NCI-H82 treated with DMSO at 0.1 percent for 48 hours (cell line): ENCODE measurements around the gene S1PR3.
"Not testable (repeated sequence)": the region's sequence is repeated elsewhere in the genome, so short reads cannot be mapped to it uniquely, and the experiment has no call there.

Experiments used
- DNase-seq: peaks from one replicate; lab custom pipeline; 2025; ENCODE audit not compliant: unreplicated experiment; lab: John Stamatoyannopoulos, UW

Gene S1PR3

DNA sequence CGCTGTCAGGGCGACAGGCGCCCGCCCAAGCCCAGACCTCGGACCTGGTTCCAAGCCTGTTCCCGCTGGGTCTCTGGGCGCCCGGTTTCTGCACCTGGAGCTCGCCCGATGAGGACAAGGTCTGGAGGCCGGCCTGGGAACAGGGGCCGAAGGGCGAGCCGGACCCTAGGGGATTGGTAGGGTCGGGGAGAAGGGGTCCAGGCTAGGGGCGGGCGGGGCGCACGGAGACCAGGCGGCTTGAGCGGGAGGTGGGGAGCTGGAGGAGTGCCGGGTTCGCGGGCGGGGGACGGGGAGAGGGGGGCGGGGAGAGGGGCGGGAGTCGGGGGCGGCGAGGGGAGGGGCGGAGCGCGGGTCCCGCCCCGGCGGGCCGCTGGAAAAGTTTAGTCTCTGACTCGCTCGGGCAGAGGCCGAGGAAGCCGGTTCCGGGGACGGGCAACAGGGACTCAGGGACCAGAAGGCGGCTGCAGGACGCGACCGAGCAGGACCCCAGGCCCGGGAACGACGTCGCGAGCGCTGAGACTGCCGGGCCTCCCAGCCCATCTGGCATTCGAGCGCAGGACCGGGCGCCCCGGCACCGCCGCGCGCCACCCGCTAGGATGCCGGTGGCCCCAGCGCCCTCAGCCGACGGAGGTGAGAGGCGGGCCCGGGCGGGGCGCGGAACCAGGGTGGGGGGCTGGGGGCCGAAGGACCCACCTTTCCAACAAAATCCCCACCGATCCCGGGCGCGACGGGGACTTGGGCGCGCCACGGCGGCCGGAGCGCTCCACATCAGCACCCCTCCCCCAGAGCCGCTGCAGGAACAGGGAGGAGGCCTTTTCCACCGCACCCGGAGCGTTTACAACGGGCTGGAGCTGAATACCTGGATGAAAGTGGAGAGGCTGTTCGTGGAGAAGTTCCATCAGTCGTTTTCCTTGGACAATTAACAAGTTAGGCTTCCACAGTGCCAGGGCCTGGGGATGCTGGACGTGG lies at the start of gene S1PR3:
S1PR3 (plus strand) TSS at position 403 of the 969 bp plus-strand sequence. CDS start 9,733 bp downstream, outside the sequence.
- DNase-seq, result no peak

DNA sequence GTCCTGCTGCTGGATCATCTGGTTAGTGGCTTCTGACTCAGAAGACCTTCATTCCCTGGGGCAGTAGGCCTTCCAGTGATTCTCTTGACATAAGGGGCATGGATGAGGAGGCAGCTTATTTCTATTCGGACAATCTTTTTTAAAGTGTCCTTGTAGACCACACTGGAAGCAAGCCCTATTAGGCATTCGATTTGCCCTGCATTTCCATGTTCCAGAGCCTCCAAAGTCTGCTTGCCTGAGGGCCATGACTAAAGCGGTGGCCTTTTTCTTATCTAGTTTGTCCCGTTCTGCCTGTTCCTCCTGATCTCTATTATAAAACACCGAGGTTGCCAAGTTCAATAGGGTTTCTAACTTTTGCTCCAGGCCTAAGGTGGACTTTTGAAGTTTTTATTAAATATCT lies 49.7 kb upstream of the S1PR3 start:
- DNase-seq, result not testable (repeated sequence)

GRCh38 chr9:88942411-88942810 lies 48.9 kb upstream of the S1PR3 start:
- DNase-seq, result no peak

DNA sequence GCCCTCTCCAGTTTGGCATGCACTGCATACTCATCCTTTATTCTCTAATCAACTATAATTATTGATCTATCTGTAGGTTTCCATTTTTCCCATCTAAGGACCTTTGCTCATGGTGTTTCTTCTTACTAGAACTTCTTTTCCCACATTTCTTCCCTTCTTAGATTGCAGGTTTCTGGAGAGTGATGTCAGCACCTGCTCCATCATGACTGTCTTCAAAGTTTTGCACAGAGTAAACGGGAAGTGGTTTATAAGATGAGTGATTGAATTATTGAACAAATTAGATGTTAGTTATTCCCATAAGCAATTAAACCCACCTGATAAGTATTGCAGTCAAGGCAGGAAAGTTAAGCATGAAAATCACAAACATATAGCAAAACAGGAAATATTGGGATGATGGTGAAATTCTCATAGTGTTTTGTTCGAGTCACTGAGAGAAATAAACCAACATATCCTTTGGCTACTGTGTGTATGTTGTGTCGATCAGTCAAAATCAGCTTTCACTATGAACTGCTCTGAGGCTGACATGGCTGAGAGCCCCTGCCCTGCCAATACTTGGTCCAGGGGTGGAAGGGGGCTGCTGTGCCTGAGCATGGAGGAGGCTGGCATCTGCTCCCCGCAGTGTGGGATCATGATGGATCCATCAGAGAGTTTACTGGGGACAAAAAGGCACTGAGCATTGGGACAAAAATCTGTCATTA lies 45.5 kb upstream of the S1PR3 start:
- no peak for DNase-seq

- no peak for DNase-seq
Measured at GRCh38 chr9:88947581-88948573, 43.4 kb upstream of the S1PR3 start.

GRCh38 chr9:88949425-88949824 lies 41.8 kb upstream of the S1PR3 start:
- no peak for DNase-seq

- no peak for DNase-seq
Measured at GRCh38 chr9:88949961-88950340, 41.3 kb upstream of the S1PR3 start.

- DNase-seq, result no peak
Measured at GRCh38 chr9:88950341-88951154, 40.7 kb upstream of the S1PR3 start.

- DNase-seq, result no peak
Measured at GRCh38 chr9:88951155-88951542, 40.1 kb upstream of the S1PR3 start.

DNA sequence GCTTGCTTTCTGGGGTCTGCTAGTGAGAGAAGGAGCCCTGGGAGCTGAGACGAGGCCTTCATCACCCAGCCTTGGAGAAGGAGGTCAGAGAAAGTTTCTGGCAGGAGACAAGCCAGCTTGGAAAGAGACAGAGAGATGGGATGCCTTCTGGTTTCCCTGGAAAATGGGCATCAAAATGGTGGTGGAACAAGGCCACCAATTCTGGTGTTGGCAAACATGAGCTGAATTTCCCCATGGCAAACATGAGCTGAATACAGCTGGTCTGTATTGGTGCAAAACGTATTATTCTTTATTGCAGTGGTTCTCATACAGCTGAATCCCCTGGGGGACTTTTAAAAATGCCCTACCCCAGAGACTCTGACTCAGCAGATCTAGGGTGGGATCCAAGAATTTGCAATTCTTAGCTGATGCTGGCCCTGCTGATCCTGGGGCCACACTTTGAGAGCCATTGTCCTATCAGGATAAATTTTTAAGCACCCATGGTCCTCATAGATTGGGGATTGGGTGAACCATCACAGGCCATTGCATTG lies 39.1 kb upstream of the S1PR3 start:
- DNase-seq, result no peak

DNA sequence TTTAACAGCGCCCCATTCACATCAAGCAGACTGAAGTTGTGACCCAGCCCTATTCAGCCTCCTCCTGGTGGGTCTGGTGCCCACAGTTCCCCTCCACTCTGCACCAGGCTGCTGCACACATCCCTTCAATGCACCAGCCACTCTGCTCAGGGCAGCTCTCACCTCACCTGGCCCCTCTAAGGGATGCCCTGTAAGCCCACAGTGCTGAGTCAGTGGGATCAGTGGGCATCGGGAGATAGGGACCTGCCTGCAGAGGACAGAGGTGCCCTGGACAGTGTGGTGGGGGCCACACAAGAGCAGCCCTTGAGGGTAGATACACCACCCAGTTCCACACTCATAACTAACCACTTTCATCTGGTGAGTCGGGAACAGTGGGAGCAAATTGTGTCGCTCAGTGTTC lies 38.3 kb upstream of the S1PR3 start:
- no peak for DNase-seq

GRCh38 chr9:88953381-88954029 lies 37.8 kb upstream of the S1PR3 start:
- no peak for DNase-seq

DNA sequence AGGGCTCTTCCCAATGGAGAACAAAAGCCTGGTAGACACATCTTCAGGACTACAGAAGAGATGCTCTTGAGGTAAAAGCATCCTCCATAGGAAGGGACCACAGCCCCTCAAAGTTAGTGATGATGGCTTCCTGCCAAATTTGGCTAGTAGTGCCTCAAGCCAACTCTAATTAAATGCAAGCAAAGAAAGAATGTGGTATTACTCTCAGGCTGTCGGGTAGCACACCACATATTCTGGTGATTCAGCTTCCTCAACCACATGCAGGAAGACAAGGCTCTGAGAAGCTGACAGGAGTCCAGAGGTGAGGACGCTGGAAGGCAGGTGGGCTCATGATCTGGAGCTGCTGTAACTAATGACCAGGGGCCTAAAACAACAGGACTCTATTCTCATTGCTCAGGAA lies 37.2 kb upstream of the S1PR3 start:
- DNase-seq, result no peak

- DNase-seq, result no peak
Measured at GRCh38 chr9:88957526-88957925, 33.7 kb upstream of the S1PR3 start.

DNA sequence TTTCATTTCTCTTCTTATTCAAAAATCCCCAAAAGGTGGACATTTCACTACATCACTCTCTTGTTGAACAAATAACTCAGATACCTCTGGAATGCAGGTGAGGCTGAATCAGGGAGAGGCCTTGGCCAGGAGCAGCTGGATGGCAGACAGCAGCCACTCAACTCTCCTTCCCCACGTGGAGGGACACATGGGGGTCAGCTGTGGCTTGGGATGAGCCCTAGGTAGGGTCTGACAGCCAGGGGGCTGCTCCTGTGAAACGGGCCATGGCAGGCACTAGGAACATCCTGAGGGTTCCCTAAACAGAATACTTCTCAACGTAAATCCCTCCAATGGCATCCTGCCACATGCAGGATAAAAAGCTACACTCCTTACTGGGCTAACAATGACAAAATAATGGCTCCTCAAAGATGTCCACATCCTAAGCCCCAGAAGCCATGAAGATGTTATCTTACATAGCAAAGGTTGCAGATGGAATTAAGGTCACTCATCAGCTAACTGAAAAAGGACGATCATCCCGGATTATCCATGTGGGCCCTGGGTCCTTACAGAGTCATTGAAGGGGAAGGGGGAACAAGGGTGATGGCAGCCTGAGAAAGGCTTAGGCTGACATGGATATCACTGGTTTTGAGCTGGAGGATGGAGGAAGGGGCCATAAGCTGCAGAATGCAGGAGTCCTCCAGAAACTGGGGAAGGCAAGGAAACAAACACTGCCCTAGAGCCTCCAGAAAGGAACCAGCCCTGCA lies 31.4 kb upstream of the S1PR3 start:
- DNase-seq, result peak; percentile 47

- no peak for DNase-seq
Measured at GRCh38 chr9:88960632-88961031, 30.6 kb upstream of the S1PR3 start.

GRCh38 chr9:88965473-88965872 lies 25.8 kb upstream of the S1PR3 start:
- DNase-seq, result no peak

- DNase-seq, result no peak
Measured at GRCh38 chr9:88966894-88967676, 24.2 kb upstream of the S1PR3 start.
